Measurements from ENCODE around the gene SORBS2.

GRCh38 chr4:185713731-185714130 lies 98.3 kb downstream of the SORBS2 start:
- TF ChIP-seq POLR2A (IDR thresholded peaks at IDR 0.05): no peak
- no peak for TF ChIP-seq CTCF (IDR thresholded peaks at IDR 0.05)
- TF ChIP-seq EP300 (IDR thresholded peaks at IDR 0.05; ENCODE audit: low read depth): no peak
- TF ChIP-seq POLR2AphosphoS5 (IDR thresholded peaks at IDR 0.05): no peak

Measured in transverse colon (tissue), 4 donors.